ENCODE measurements around the gene PALB2. TPM values are rescaled to one million over a fixed set of nuclear protein-coding genes. Genes with fewer than 3 reads are reported as not detected.
A peak's percentile ranks its signal among the peaks of the same experiment; 100 is the strongest.
"Not testable (repeated sequence)": the region's sequence is repeated elsewhere in the genome, so short reads cannot be mapped to it uniquely, and the experiment has no call there.

The PALB2 gene
- total RNA-seq, 4 donors from 2014 or later, result 10.8 to 17.2 (median 14.0) TPM

DNA sequence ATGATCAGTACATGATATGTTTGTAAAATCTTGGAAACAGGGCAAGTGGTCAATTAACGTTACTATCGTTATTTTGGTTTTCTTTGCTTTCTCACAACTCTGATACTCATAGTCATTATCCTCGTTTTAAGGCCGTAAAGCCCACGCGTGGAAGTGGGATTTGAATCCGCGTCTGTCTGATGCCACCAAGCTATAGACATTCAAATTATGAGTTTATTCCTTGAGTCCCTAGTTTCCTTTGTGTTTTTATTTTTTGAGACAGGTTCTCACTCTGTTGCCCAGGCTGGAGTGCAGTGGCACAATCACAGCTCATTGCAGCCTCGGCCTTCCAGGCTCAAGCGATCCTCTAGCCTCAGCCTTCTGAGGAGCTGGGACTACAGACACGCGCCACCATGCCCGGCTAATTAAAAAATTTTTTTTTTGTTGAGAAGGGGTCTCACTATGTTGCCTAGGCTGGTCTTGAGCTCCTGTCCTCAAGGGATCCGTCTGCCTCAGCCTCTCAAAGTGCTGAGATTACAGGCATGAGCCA lies 1.2 kb upstream of the PALB2 start:
- intact Hi-C loops (cut with DNase I), result loop anchor here (10.0 kb wide), 1 partner anchor 78 kb away; no protein-coding TSS in a partner anchor
- Histone ChIP-seq H3K9me3 (no peaks in the 10 kb centered on the region), H3K27me3 (no peaks in the 10 kb centered on the region), H3K4me3 (replicated peaks in 1 of 3) (peak overlapping the region in 1 of 3 donors; percentile 88), H3K27ac (no peak overlapping the region), H3K36me3 (peaks cover 11 to 17% of the 10 kb centered on the region in 2 donors), H3K4me1 (peaks cover 14 to 15% of the 10 kb centered on the region in 2 donors)
- 67 to 70% methylated on average over 14 of the region's 14 CpGs for WGBS, 2 donors
- TF ChIP-seq, protein P1, sequence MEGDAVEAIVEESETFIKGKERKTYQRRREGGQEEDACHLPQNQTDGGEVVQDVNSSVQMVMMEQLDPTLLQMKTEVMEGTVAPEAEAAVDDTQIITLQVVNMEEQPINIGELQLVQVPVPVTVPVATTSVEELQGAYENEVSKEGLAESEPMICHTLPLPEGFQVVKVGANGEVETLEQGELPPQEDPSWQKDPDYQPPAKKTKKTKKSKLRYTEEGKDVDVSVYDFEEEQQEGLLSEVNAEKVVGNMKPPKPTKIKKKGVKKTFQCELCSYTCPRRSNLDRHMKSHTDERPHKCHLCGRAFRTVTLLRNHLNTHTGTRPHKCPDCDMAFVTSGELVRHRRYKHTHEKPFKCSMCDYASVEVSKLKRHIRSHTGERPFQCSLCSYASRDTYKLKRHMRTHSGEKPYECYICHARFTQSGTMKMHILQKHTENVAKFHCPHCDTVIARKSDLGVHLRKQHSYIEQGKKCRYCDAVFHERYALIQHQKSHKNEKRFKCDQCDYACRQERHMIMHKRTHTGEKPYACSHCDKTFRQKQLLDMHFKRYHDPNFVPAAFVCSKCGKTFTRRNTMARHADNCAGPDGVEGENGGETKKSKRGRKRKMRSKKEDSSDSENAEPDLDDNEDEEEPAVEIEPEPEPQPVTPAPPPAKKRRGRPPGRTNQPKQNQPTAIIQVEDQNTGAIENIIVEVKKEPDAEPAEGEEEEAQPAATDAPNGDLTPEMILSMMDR (IDR thresholded peaks at IDR 0.05), result no peak
- TF ChIP-seq POLR2A (IDR thresholded peaks at IDR 0.05), result no peak
- no peak for DNase-seq

DNA sequence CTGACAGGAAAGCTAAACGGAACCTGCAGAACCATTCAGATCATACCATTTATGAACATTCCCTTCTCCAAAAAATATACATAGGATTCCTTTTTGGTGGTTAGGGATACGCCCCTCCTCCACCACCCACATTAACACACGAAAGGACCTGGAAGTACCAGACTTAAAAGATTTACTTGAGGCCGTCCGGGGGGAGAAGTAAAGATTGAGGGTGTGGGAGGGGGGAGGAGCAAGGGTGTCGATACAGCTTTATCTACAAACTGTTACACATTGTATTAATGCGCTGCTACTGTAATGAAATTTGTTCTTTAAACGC lies 537 bp downstream of the PALB2 start:
- no peaks in the 10 kb centered on the region for H3K9me3 ChIP-seq
- no peak for DNase-seq
- peaks cover 21 to 23% of the 10 kb centered on the region in 2 donors for H3K36me3 ChIP-seq
- intact Hi-C loops (cut with DNase I), result loop anchor here (10.0 kb wide), 1 partner anchor 76 kb away; no protein-coding TSS in a partner anchor
- H3K4me1 ChIP-seq, result peaks cover 14 to 15% of the 10 kb centered on the region in 2 donors
- TF ChIP-seq, protein P1 (IDR thresholded peaks at IDR 0.05), result no peak
- no peak for TF ChIP-seq POLR2A (IDR thresholded peaks at IDR 0.05)
- 1% methylated on average over 8 of the region's 8 CpGs for WGBS, 2 donors
- H3K27me3 ChIP-seq, result no peaks in the 10 kb centered on the region
- H3K4me3 ChIP-seq (replicated peaks in 1 of 3), result peak overlapping the region; percentile 63 to 88 (median 80)
- peak overlapping the region in 2 of 3 donors; percentile 56 to 71 for H3K27ac ChIP-seq

DNA sequence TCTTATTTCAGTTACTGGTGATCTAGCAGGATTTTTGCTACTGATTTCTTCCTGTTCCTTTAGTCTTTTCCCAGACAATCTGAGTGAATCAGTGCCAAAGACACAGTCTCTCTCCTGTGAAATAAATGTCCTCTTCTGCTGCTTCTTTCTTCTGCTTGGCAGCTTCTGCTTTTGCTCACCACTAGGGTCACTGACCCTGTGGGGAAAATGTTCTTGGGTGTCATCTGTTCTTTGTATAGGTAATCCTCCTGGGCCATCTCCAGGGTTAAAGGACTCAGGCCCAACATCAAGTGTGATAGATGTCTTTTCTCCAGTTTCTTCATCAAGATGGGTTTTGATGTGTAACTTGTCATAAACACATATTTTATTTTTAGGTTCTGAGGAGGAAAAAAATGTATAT lies 5.2 kb downstream of the PALB2 start:
- H3K36me3 ChIP-seq, result peaks cover 23 to 27% of the 10 kb centered on the region in 2 donors

DNA sequence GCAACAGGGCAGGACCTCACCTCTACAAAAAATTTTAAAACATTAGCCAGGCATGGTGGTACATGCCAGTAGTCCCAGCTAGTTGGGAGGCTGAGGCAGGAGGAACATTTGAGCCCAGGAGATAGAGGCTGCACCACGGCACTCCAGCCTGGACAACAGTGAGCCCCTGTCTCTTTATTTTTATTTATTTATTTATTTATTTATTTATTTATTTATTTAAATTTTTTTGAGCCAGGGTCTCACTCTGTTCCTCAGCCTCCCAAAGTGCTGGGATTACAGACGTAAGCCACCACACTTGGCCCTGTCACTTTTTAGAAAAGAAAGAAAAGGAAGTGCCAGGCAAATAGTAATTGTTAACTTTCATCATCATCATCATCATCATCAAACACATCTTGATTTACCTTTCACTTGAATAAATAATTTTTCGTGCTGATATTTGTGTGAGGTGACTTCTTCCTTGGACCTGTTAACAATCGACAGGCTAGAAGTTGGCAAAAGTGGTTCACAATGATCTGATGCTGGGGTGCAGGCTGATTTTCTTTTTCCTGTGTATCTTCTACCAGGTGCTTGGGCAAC lies 6.6 kb downstream of the PALB2 start:
- H3K36me3 ChIP-seq, result peaks cover 28 to 32% of the 10 kb centered on the region in 2 donors
- H3K4me3 ChIP-seq (replicated peaks in 1 of 3), result no peak overlapping the region
- no peak for DNase-seq
- intact Hi-C loops (cut with DNase I), result no loop called here
- H3K4me1 ChIP-seq, result no peaks in the 10 kb centered on the region
- no peaks in the 10 kb centered on the region for H3K27me3 ChIP-seq
- TF ChIP-seq, protein P1 (IDR thresholded peaks at IDR 0.05), result no peak
- no peak for TF ChIP-seq POLR2A (IDR thresholded peaks at IDR 0.05)
- H3K27ac ChIP-seq, result no peak overlapping the region
- no peaks in the 10 kb centered on the region for H3K9me3 ChIP-seq
- 95 to 98% methylated on average over 4 of the region's 4 CpGs for WGBS, 2 donors

More for the DNA sequence above, 5.2 kb downstream of the PALB2 start:
- Histone ChIP-seq H3K27me3 (no peaks in the 10 kb centered on the region), H3K9me3 (no peaks in the 10 kb centered on the region), H3K4me1 (peaks cover 8 to 10% of the 10 kb centered on the region in 2 donors), H3K27ac (no peak overlapping the region), H3K4me3 (replicated peaks in 1 of 3) (no peak overlapping the region)
- intact Hi-C loops (cut with DNase I), result no loop called here
- no peak for DNase-seq
- TF ChIP-seq, protein P1 (IDR thresholded peaks at IDR 0.05), result no peak
- TF ChIP-seq POLR2A (IDR thresholded peaks at IDR 0.05), result no peak

DNA sequence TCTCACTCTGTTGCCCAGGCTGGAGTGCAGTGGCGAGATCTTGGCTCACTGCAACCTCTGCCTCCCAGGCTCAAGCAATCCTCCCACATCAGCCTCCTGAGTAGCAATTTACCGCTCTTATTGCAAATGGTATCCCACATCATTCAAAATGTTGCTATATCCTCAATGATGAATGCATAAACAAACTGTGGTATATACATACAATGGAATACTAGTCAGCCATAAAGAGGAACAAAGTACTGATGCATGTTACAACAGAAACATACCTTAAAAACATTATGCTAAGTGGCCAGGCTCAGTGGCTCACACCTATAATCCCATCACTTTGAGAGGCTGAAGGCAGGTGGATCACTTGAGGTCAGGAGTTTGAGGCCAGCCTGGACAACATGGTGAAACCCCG lies 9.2 kb downstream of the PALB2 start:
- H3K4me1 ChIP-seq; DNase-seq; H3K27ac ChIP-seq; H3K9me3 ChIP-seq; intact Hi-C loops (cut with DNase I); H3K4me3 ChIP-seq (replicated peaks in 1 of 3); H3K27me3 ChIP-seq: not testable (repeated sequence)
- peaks cover 38 to 39% of the 10 kb centered on the region in 2 donors for H3K36me3 ChIP-seq
- WGBS, 2 donors, result 94 to 100% methylated on average over 3 of the region's 3 CpGs
